GM12878 (cell line): ENCODE results near the gene KDSR. TPM values are rescaled to one million over a fixed set of nuclear protein-coding genes. Genes with fewer than 3 reads are reported as not detected.

Experiments used
- ATAC-seq: fragments of 200-7000 bp; cut with Tn5 transposase; 3 replicates; pipeline ENCODE4 v1.9.1; 2020; ENCODE audit warnings: mild to moderate bottlenecking, moderate library complexity
- BruUV-seq: library from RNA; stranded (reverse); fragments of 400-500 nt; replicated peaks from 2 replicates; lab custom pipeline; 2021; lab: Mats Ljungman, UMichigan
- CTCF ChIA-PET: fragments of 300-600 bp; sonication (Branson Sonifier 250); formaldehyde crosslinking; extraction: SDS; loops from one replicate; lab custom pipeline; 2021; ENCODE audit warnings: inconsistent platforms; lab: Yijun Ruan, JAX
- POLR2A ChIA-PET: fragments of 350-600 bp; formaldehyde crosslinking; extraction: SDS; loops from one replicate; lab custom pipeline; 2021; ENCODE audit warnings: inconsistent platforms; lab: Charles Lee
- RAD21 ChIA-PET: fragments of 300-600 bp; sonication (Branson Sonifier 250); formaldehyde crosslinking; loops from one replicate; lab custom pipeline; 2023; ENCODE audit warnings: antibody characterized with exemption; ENCODE audit not compliant: unreplicated experiment; lab: Charles Lee
- SMC1A ChIA-PET: fragments of 300-600 bp; sonication (Branson Sonifier 250); formaldehyde crosslinking; loops from one replicate; lab custom pipeline; 2023; ENCODE audit not compliant: unreplicated experiment, uncharacterized antibody; lab: Charles Lee
- DNase-seq: peaks from one replicate; pipeline ENCODE4 v3.0.0-alpha.2; 2011; ENCODE audit warnings: low read depth, low spot score
- FAIRE-seq: peaks from 3 replicates; lab custom pipeline; 2011; peaks lifted over from hg19 to GRCh38; lab: Jason Lieb, UNC
- H2AFZ ChIP-seq: 2 replicates; pipeline ENCODE4 v1.6.0; 2011; ENCODE audit warnings: low read depth, low read length, control low read depth; ENCODE audit not compliant: control insufficient read depth
- H3K27ac ChIP-seq: 2 replicates; pipeline ENCODE4 v1.5.1; 2011; ENCODE audit warnings: control low read depth; ENCODE audit not compliant: control insufficient read depth, insufficient read depth
- H3K27me3 ChIP-seq, 2 experiments: replicated peaks in 1 of 2; 2 replicates each; pipeline versions ENCODE4 v1.6.0 to v1.6.1; 2011; ENCODE audit warnings: low read length in 1 of 2; ENCODE audit not compliant: control insufficient read depth in 2 of 2, insufficient read depth in 2 of 2
- H3K36me3 ChIP-seq, 2 experiments: 2 replicates each; pipeline ENCODE4 v1.5.1; 2011; ENCODE audit warnings: low read length in 1 of 2; ENCODE audit not compliant: control insufficient read depth in 2 of 2, insufficient read depth in 2 of 2
- H3K4me1 ChIP-seq: 2 replicates; pipeline ENCODE4 v1.6.1; 2011; ENCODE audit warnings: mild to moderate bottlenecking, low read length, moderate library complexity, mixed read lengths; ENCODE audit not compliant: control insufficient read depth, insufficient read depth
- H3K4me2 ChIP-seq: 2 replicates; pipeline ENCODE4 v1.6.0; 2011; ENCODE audit warnings: control low read depth; ENCODE audit not compliant: control insufficient read depth, insufficient read depth
- H3K4me3 ChIP-seq: fragments of 200-600 bp; sonication (generic); 2 replicates; pipeline ENCODE4 v1.5.1; 2016
- H3K79me2 ChIP-seq: 2 replicates; pipeline ENCODE4 v1.6.0; 2011; ENCODE audit warnings: low read length; ENCODE audit not compliant: control insufficient read depth, insufficient read depth
- H3K9ac ChIP-seq: 2 replicates; pipeline ENCODE4 v1.8.0; 2011; ENCODE audit warnings: low read length, control low read depth, mixed read lengths; ENCODE audit not compliant: control insufficient read depth, insufficient read depth
- H3K9me3 ChIP-seq: replicated peaks from 3 replicates; pipeline ENCODE4 v1.5.1; 2011; ENCODE audit warnings: mild to moderate bottlenecking, low read length; ENCODE audit not compliant: control insufficient read depth, insufficient read depth
- H4K20me1 ChIP-seq: 2 replicates; pipeline ENCODE4 v1.6.0; 2011; ENCODE audit not compliant: control insufficient read depth, insufficient read depth
- BACH1 ChIP-seq: fragments of 450-650 bp; IDR thresholded peaks from 2 replicates; pipeline ENCODE4 v1.6.1; 2017; ENCODE audit warnings: mild to moderate bottlenecking, borderline replicate concordance
- CEBPZ ChIP-seq: fragments of 150-350 bp; IDR thresholded peaks from 2 replicates; pipeline ENCODE4 v1.6.1; 2016; ENCODE audit warnings: low read depth, low read length
- SIN3A ChIP-seq: IDR thresholded peaks from 2 replicates; pipeline ENCODE4 v1.6.1; 2012; ENCODE audit warnings: low read depth, low read length, improper control_type of control experiment
- TCF7 ChIP-seq: IDR thresholded peaks from 2 replicates; pipeline ENCODE4 v1.6.1; 2014; ENCODE audit warnings: antibody characterized with exemption, borderline replicate concordance
- WGBS: methylation state at CpG from one replicate; pipeline ENCODE4 v1.1.6; 2016; ENCODE audit warnings: low lambda C conversion rate; ENCODE audit not compliant: insufficient replicate concordance, insufficient coverage; ENCODE audit errors: missing lambda C conversion rate; 5-methylcytosine and 5-hydroxymethylcytosine counted together
- in situ Hi-C: fragments of 300-500 bp; cut with MboI; formaldehyde crosslinking; loops from 9 replicates; pipeline ENCODE4 v1.14.3; 2018; ENCODE audit warnings: mixed read lengths
- intact Hi-C: fragments of 100-400 bp; cut with micrococcal nuclease; formaldehyde crosslinking; loops from one replicate; pipeline ENCODE4 v1.14.2; 2022; ENCODE audit not compliant: unreplicated experiment
- polyA plus RNA-seq, 11 experiments: library from polyadenylated mRNA; depleted of rRNA in 4 of 11; unstranded in 6 of 11; stranded (reverse) in 5 of 11; fragments of >200 nt; fragmentation: Nextera tagmentation in 4 of 11; fragmentation: Illumina TruSeq in 1 of 11; extraction: Ambion mirVana in 4 of 11; extraction: Trizol in 1 of 11; gene quantifications; 1 replicate in 1 of 11; 2 replicates in 10 of 11; pipeline versions ENCODE4 v1.2.1 to v1.2.3, GENCODE V29; 2011 to 2016; ENCODE audit warnings: inconsistent platforms in 2 of 11, missing spikeins in 2 of 11, low read depth in 1 of 11
- total RNA-seq, 4 experiments: library from RNA; depleted of rRNA in 3 of 4; stranded (reverse); fragments of >200 nt in 3 of 4; fragmentation: Illumina TruSeq in 1 of 4; extraction: Trizol in 1 of 4; gene quantifications; 2 replicates each; pipeline versions ENCODE4 v1.2.1 to v1.2.3, GENCODE V29; 2013 to 2021
- TF ChIP-seq, protein P1 (sequence below): fragments of 450-650 bp; IDR thresholded peaks from 2 replicates; pipeline ENCODE4 v1.6.1; 2017; ENCODE audit warnings: mild to moderate bottlenecking

Gene KDSR
- total and polyA plus RNA-seq, 10 of the 15 experiments (the other 5 are each of a cell fraction or from before 2014, with no cell fraction given): 5.2 to 25.9 (median 14.3) TPM

DNA sequence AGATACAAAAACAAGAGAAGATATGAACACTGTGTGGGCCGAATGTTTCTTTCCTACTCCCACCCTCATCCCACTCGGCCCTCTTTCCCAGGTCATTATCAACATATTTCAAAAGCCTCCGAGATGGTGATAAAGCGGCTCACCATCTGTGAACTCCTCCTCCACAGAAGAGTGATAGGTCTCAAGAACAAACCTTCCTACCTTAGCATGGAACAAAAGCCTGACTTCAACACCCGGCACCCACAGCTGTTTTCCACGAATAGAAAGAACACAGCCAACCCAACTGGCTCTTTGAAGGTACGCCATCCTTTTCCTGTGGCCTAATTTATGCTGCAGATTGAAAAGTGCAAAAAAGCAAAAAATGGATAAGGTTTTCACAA is 76.2 kb downstream of the KDSR start:
- BruUV-seq: no TSS peak
- WGBS: 91% methylated on average over 7 of the region's 7 CpGs
- ChIA-PET SMC1A (interaction anchor here (0.8 to 1.4 kb wide), 5 partner anchors 9 to 110 kb away, joined by 3 to 6 read pairs (median 4); no protein-coding TSS in a partner anchor), CTCF (interaction anchor here (1.0 to 3.3 kb wide), 3 partner anchors 9 to 27 kb away, joined by 3 to 26 read pairs (median 5); no protein-coding TSS in a partner anchor), RAD21 (interaction anchor here (1.0 kb wide), 1 partner anchor 133 kb away, joined by 3 read pairs; no protein-coding TSS in a partner anchor), POLR2A (interaction anchor here (1.1 kb wide), 1 partner anchor 20 kb away, joined by 4 read pairs; no protein-coding TSS in a partner anchor)
- Histone ChIP-seq H3K27ac (no peak overlapping the region), H3K9ac (no peak overlapping the region), H3K79me2 (peaks cover 91% of the 10 kb centered on the region), H3K36me3 (peaks cover 4 to 15% of the 10 kb centered on the region in 2 experiments), H2AFZ (no peak overlapping the region), H3K9me3 (no peaks in the 10 kb centered on the region), H4K20me1 (no peaks in the 10 kb centered on the region), H3K4me2 (no peak overlapping the region), H3K4me1 (peaks cover 42% of the 10 kb centered on the region), H3K27me3 (no peaks in the 10 kb centered on the region), H3K4me3 (no peak overlapping the region)
- DNase-seq (no peak), ATAC-seq (no peak), FAIRE-seq (no peak)
- in situ Hi-C loops: no loop called here
- intact Hi-C loops: no loop called here
- TF ChIP-seq CEBPZ: no peak
- no peak for TF ChIP-seq BACH1
- no peak for TF ChIP-seq SIN3A
- no peak for TF ChIP-seq TCF7
- TF ChIP-seq, protein P1, sequence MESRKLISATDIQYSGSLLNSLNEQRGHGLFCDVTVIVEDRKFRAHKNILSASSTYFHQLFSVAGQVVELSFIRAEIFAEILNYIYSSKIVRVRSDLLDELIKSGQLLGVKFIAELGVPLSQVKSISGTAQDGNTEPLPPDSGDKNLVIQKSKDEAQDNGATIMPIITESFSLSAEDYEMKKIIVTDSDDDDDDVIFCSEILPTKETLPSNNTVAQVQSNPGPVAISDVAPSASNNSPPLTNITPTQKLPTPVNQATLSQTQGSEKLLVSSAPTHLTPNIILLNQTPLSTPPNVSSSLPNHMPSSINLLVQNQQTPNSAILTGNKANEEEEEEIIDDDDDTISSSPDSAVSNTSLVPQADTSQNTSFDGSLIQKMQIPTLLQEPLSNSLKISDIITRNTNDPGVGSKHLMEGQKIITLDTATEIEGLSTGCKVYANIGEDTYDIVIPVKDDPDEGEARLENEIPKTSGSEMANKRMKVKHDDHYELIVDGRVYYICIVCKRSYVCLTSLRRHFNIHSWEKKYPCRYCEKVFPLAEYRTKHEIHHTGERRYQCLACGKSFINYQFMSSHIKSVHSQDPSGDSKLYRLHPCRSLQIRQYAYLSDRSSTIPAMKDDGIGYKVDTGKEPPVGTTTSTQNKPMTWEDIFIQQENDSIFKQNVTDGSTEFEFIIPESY: no peak
